Activated T-helper 1 cell treated with anti-CD3 and anti-CD28 coated beads, Interleukin-12 subunit alpha, Interleukin-12 subunit beta, Interleukin-2, Interleukin-4 antibody, amounts not matched to agents 30 ng/mL and 10 ng/mL and 1 ng/mL, durations not matched to agents 14 hours and 24 hours and 36 hours (primary cell): ENCODE results near the gene BRMS1L. TPM values are rescaled to one million over a fixed set of nuclear protein-coding genes. Genes with fewer than 3 reads are reported as not detected.

Experiments
- DNase-seq: peaks from one replicate; pipeline ENCODE4 v3.0.0; 2021; ENCODE audit warnings: low spot score
- H3K27ac Mint-ChIP-seq: one replicate; pipeline ENCODE4 v1.8.0; 2021; ENCODE audit warnings: mild to moderate bottlenecking, mixed read lengths
- H3K27me3 Mint-ChIP-seq: one replicate; pipeline ENCODE4 v1.8.0; 2022; ENCODE audit warnings: mild to moderate bottlenecking, moderate library complexity, mixed read lengths; ENCODE audit not compliant: insufficient read depth
- H3K36me3 Mint-ChIP-seq: one replicate; pipeline ENCODE4 v1.8.0; 2021; ENCODE audit warnings: low read depth, mixed read lengths
- H3K4me1 Mint-ChIP-seq: one replicate; pipeline ENCODE4 v1.8.0; 2021; ENCODE audit warnings: low read depth, mixed read lengths
- H3K4me3 Mint-ChIP-seq: one replicate; pipeline ENCODE4 v1.8.0; 2021; ENCODE audit warnings: mild to moderate bottlenecking, moderate library complexity, mixed read lengths
- H3K9me3 Mint-ChIP-seq: one replicate; pipeline ENCODE4 v1.8.0; 2021; ENCODE audit warnings: mixed read lengths
- intact Hi-C: fragments of 100-400 bp; cut with micrococcal nuclease; formaldehyde crosslinking; loops from one replicate; pipeline ENCODE4 v1.15.1; 2024
- total RNA-seq: library from RNA; stranded (reverse); gene quantifications from 2 replicates; pipeline ENCODE4 v1.2.3, GENCODE V29; 2022

The BRMS1L gene
- total RNA-seq, 1 donor from 2014 or later, result 9.1 TPM

- Mint-ChIP-seq H3K36me3 (no peaks in the 10 kb centered on the region), H3K27ac (no peak overlapping the region), H3K4me3 (no peak overlapping the region), H3K9me3 (no peaks in the 10 kb centered on the region), H3K4me1 (peaks cover 13% of the 10 kb centered on the region), H3K27me3 (no peaks in the 10 kb centered on the region)
- no peak for DNase-seq
- intact Hi-C loops, result loop anchor here (5.0 kb wide), 1 partner anchor 676 kb away; no protein-coding TSS in a partner anchor
Measured at GRCh38 chr14:35881280-35881679, 55.1 kb downstream of the BRMS1L start.

GRCh38 chr14:35883677-35884293, 57.6 kb downstream of the BRMS1L start:
- peaks cover 6% of the 10 kb centered on the region for H3K4me1 Mint-ChIP-seq
- no peaks in the 10 kb centered on the region for H3K36me3 Mint-ChIP-seq
- H3K4me3 Mint-ChIP-seq, result no peak overlapping the region
- no peak overlapping the region for H3K27ac Mint-ChIP-seq
- intact Hi-C loops, result loop anchor here (1.0 to 5.0 kb wide), 4 partner anchors 62 to 722 kb away; no protein-coding TSS in a partner anchor
- H3K27me3 Mint-ChIP-seq, result no peaks in the 10 kb centered on the region
- DNase-seq, result no peak
- no peaks in the 10 kb centered on the region for H3K9me3 Mint-ChIP-seq

DNA sequence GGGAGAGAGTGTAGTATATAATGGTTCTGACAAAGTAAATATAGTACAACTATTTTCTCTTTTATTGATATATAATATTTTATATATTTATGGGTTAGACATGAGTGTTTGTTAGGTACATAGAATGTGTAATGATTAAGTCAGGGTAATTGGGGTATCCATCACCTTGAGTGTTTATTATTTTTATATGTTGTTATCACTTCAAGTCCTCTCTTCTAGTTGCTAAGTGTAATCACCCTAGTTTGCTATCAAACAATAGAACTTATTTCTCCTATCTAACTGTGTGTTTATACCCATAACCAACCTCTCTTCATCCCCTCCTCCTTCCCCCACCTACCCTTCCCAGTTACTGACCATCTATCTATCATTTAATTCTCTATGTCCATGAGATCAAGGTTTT, 64.2 kb downstream of the BRMS1L start:
- no peak overlapping the region for H3K4me3 Mint-ChIP-seq
- H3K27ac Mint-ChIP-seq, result no peak overlapping the region
- intact Hi-C loops, result no loop called here
- H3K36me3 Mint-ChIP-seq, result no peaks in the 10 kb centered on the region
- DNase-seq, result no peak
- no peaks in the 10 kb centered on the region for H3K4me1 Mint-ChIP-seq
- peaks cover 18% of the 10 kb centered on the region for H3K9me3 Mint-ChIP-seq
- peaks cover 6% of the 10 kb centered on the region for H3K27me3 Mint-ChIP-seq

GRCh38 chr14:35895256-35895655, 69.1 kb downstream of the BRMS1L start:
- intact Hi-C loops, result no loop called here
- peaks cover 6% of the 10 kb centered on the region for H3K27me3 Mint-ChIP-seq
- DNase-seq, result no peak
- H3K4me3 Mint-ChIP-seq, result no peak overlapping the region
- peaks cover 3% of the 10 kb centered on the region for H3K36me3 Mint-ChIP-seq
- H3K9me3 Mint-ChIP-seq, result peaks cover 33% of the 10 kb centered on the region
- H3K4me1 Mint-ChIP-seq, result no peaks in the 10 kb centered on the region
- H3K27ac Mint-ChIP-seq, result no peak overlapping the region

GRCh38 chr14:35897616-35898111, 71.5 kb downstream of the BRMS1L start:
- peaks cover 3% of the 10 kb centered on the region for H3K36me3 Mint-ChIP-seq
- H3K9me3 Mint-ChIP-seq, result peaks cover 33% of the 10 kb centered on the region
- no peaks in the 10 kb centered on the region for H3K4me1 Mint-ChIP-seq
- no peak overlapping the region for H3K27ac Mint-ChIP-seq
- H3K4me3 Mint-ChIP-seq, result no peak overlapping the region
- H3K27me3 Mint-ChIP-seq, result peaks cover 6% of the 10 kb centered on the region
- DNase-seq, result no peak
- intact Hi-C loops, result no loop called here

GRCh38 chr14:35898217-35898775, 72.2 kb downstream of the BRMS1L start:
- Mint-ChIP-seq H3K4me3 (no peak overlapping the region), H3K9me3 (peaks cover 33% of the 10 kb centered on the region), H3K27me3 (peaks cover 7% of the 10 kb centered on the region), H3K36me3 (peaks cover 3% of the 10 kb centered on the region), H3K4me1 (no peaks in the 10 kb centered on the region), H3K27ac (no peak overlapping the region)
- intact Hi-C loops, result no loop called here
- DNase-seq, result no peak

GRCh38 chr14:35900741-35901140, 74.6 kb downstream of the BRMS1L start:
- Mint-ChIP-seq H3K36me3 (peaks cover 3% of the 10 kb centered on the region), H3K9me3 (peaks cover 14% of the 10 kb centered on the region), H3K4me3 (no peak overlapping the region), H3K27ac (no peak overlapping the region), H3K4me1 (no peaks in the 10 kb centered on the region), H3K27me3 (peaks cover 3% of the 10 kb centered on the region)
- intact Hi-C loops, result no loop called here
- no peak for DNase-seq

DNA sequence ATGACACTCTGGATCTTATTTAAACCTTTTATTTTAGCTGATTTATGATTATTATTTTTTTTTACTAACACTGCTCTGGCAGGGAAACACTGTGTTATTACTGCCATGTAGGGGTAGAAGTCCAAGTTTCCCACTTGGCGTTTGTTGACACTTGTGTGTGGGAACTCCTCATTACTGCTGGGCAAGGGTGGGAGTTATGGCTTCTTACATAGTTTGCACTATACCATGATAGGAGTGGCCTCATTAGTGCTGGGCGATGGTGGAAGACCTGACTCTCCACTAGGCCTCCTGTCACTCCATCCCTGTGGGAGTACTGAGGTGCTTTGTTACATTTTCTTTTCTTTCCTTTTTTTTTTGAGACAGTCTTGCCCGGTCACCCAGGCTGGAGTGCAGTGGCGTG, 83.5 kb downstream of the BRMS1L start:
- H3K27ac Mint-ChIP-seq, result no peak overlapping the region
- H3K9me3 Mint-ChIP-seq, result no peaks in the 10 kb centered on the region
- no peak for DNase-seq
- H3K36me3 Mint-ChIP-seq, result no peaks in the 10 kb centered on the region
- H3K4me3 Mint-ChIP-seq, result no peak overlapping the region
- H3K4me1 Mint-ChIP-seq, result no peaks in the 10 kb centered on the region
- peaks cover 5% of the 10 kb centered on the region for H3K27me3 Mint-ChIP-seq
- intact Hi-C loops, result no loop called here

GRCh38 chr14:35910191-35910590, 84.1 kb downstream of the BRMS1L start:
- H3K36me3 Mint-ChIP-seq, result no peaks in the 10 kb centered on the region
- peaks cover 5% of the 10 kb centered on the region for H3K27me3 Mint-ChIP-seq
- intact Hi-C loops, result no loop called here
- H3K4me1 Mint-ChIP-seq, result no peaks in the 10 kb centered on the region
- H3K27ac Mint-ChIP-seq, result no peak overlapping the region
- DNase-seq, result no peak
- no peaks in the 10 kb centered on the region for H3K9me3 Mint-ChIP-seq
- no peak overlapping the region for H3K4me3 Mint-ChIP-seq

DNA sequence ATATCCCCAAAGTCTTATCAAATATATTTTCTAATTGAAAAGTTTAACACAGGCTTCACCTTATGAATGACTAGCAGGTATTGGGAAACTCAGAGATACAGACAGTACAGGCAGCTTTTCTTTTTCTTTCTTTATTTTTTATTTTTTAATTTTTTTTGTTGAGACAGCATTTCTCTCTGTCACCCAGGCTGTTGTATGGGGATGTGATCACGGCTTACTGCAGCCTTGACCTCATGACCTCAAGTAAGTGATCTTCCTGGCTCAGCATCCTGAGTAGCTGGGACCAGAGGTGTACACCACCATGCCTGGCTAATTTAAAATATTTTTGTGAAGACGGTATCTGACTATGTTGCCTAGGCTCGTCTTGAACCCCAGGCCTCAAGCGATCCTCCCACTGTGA, 85.0 kb downstream of the BRMS1L start:
- no peaks in the 10 kb centered on the region for H3K36me3 Mint-ChIP-seq
- no peaks in the 10 kb centered on the region for H3K4me1 Mint-ChIP-seq
- intact Hi-C loops, result no loop called here
- H3K27me3 Mint-ChIP-seq, result peaks cover 5% of the 10 kb centered on the region
- no peaks in the 10 kb centered on the region for H3K9me3 Mint-ChIP-seq
- DNase-seq, result no peak
- H3K27ac Mint-ChIP-seq, result no peak overlapping the region
- no peak overlapping the region for H3K4me3 Mint-ChIP-seq

- Mint-ChIP-seq H3K9me3 (peaks cover 17% of the 10 kb centered on the region), H3K36me3 (peaks cover 2% of the 10 kb centered on the region), H3K27ac (no peak overlapping the region), H3K4me1 (no peaks in the 10 kb centered on the region), H3K4me3 (no peak overlapping the region), H3K27me3 (peaks cover under 1% of the 10 kb centered on the region)
- DNase-seq, result no peak
- intact Hi-C loops, result no loop called here
Measured at GRCh38 chr14:35915185-35915584, 89.0 kb downstream of the BRMS1L start.

- Mint-ChIP-seq H3K4me3 (no peak overlapping the region), H3K27me3 (no peaks in the 10 kb centered on the region), H3K4me1 (no peaks in the 10 kb centered on the region), H3K27ac (no peak overlapping the region), H3K9me3 (peaks cover 22% of the 10 kb centered on the region), H3K36me3 (peaks cover 2% of the 10 kb centered on the region)
- no peak for DNase-seq
- intact Hi-C loops, result no loop called here
Measured at GRCh38 chr14:35915775-35916174, 89.6 kb downstream of the BRMS1L start.
